GM21576 (cell line): Measurements from ENCODE around the gene CDKN2B-AS1.

Experiments
- ATAC-seq: cut with Tn5 transposase; IDR thresholded peaks from one replicate; pipeline ENCODE4 v1.9.1; 2021; ENCODE audit warnings: mild to moderate bottlenecking, moderate library complexity; ENCODE audit not compliant: unreplicated experiment

CDKN2B-AS1 gene

DNA sequence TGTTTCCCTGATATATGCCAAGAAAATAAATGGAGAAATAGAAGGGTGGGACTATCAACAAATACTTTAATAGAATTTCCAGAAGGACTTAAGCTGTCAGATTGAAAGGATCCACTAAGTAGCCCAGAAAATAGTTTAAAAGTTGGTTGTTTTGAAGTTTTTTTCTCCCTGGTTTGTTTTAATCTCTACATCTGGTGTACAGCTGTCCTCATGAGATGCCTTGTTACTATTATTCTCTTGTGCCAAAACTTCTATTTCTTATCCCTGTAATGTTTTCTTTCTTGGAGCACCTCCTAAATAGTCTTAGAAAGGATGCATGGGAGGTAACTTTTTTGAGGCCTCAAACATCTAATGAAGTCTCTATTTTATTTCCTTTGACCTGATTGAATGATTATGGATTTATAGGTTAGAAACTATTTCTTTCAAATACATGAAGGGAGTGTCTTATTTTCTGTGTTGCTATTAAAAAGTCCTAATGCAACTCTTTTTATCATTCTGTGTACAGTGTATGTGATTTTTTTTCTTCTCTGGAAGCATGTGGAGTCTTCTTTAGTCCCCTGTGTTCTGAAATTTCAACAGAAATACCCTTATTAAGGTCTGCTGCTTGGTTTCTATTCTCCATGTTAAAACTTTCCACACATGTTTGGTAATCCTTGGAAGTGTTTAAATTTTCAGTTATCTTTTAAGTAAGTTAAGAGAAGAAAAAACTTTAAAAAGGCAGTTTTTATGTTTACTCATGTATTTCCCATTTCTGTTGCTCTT, 154.5 kb downstream of the CDKN2B-AS1 start:
- no peak for ATAC-seq

DNA sequence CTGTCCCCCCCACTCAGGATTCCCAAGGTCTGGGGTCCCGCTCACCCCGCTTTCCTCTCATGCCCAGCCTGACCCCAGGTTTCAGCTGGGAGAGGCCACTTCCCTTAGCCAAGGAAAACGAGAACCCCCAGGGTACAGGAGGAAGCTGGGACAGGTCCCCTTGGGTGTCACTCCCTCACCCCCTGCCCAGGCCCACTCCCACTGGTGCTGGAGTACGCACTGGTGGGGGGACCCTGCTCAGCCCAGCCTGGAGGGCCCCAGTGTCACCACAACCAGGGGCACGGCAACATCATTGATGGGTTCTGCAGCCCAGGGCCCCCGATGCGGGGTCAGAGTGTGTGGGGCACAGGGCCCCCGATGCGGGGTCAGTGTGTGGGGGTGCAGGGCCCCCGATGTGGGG, 159.5 kb downstream of the CDKN2B-AS1 start:
- ATAC-seq: no peak

DNA sequence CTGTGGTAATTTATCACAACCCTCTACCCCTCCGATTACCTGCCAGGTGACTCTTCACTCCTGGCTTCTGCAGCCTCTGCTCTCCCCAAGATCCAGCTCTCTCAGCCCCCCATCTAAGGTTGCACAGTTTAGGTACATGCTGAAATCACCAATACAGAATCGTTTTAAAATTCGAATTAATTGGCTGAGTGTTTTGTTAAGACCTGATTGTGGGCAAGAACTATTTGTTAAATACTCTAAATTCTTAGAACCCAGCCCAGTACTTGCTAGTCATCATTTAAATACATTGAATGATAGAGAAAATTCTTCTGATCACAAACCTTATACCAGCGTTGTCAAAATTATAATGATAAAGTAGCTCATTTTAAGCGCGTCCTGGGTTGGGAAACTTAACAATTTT, 162.0 kb downstream of the CDKN2B-AS1 start:
- ATAC-seq: no peak

DNA sequence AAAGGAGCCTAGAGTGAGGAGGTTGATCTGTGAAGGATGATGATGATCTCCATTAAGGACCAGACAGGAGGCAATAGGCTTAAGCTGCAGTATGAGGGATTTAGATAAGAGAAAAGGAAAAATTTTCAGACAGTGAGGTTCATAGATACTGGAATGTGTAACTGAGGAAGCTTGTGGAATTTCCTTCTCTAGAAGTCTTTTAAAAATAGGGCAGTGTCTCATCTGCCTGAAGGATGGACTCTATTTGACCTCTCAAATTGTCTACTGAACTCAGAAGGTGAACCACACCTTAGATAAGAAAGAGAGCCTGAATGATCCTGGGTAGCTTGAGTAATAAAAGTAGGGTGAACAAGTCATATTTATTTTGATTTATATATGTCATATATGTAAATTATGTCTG, 162.7 kb downstream of the CDKN2B-AS1 start:
- no peak for ATAC-seq

DNA sequence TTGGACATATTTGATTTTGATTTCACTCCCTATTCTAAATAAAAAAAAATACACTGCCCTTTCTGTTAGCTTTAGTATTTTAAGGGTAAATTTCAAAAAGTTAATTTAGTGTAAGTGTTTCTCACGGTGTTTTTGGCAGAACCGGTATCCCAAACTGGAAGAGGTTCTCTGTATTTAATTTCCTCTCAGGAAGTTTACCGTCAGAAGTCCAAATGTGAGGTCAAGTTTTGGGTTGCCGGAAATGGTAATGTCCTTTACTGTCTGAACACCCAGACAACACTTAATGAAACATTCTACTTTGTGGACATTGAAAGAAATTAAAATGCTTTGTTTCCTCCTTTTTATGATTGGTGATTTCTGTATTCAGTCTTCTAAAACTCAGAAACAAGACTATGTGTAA, 163.2 kb downstream of the CDKN2B-AS1 start:
- no peak for ATAC-seq

DNA sequence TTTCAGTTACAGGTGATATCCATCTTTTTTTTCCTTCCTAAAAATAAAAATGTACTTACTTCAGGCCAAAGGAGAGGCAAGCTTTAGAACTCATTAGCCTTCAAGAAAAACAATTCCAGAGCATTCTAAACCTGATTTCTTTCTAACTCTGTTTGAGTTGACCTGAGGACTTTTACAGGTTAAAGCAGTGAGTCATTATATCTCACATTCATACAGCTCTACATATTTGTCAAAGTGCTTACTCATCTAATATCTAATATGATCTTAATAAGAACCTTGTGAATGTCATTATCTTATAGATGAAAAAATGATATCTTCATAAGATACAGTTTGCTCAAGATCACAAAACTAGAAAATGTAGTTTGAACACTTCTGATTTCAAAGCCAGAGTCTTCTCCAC, 163.7 kb downstream of the CDKN2B-AS1 start:
- ATAC-seq: no peak

DNA sequence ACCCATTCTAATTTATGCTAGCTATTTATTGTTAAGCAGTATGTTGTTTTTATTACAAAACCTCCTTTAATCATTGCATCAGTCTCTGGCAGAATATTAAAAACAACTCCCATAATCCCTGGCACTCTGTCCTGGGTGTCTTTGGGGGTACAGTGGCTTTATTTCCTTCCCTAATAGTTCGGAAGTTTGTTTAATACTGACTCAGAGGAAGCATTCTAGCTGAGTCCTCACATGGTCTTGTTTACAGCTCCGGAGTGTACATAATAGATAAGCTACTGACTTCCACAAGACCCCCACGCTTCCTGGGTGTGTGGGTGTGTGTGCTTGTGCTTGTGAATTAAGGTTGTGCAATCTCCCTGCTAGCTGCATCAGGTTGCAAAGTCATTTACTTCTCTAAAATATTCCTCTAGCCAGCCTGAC, 164.3 kb downstream of the CDKN2B-AS1 start:
- no peak for ATAC-seq

DNA sequence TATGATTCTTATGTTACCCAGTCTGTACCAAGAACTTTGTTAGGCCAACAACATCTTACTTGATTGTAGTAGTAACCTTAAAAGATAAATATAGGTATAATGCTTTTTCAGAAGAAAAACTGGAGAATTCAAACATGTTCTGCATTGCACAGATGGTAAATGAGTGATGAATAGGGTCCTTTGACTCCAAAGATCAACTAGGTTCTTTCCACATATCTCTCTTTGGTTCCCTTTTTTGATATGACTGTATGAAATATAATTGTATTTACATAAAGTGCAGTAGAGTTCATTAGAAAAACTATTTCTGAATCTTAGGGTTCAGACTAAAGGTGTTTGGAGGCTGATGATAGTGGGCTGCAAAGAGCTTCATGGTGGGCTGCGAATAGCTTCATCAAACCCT, 165.0 kb downstream of the CDKN2B-AS1 start:
- ATAC-seq: no peak

DNA sequence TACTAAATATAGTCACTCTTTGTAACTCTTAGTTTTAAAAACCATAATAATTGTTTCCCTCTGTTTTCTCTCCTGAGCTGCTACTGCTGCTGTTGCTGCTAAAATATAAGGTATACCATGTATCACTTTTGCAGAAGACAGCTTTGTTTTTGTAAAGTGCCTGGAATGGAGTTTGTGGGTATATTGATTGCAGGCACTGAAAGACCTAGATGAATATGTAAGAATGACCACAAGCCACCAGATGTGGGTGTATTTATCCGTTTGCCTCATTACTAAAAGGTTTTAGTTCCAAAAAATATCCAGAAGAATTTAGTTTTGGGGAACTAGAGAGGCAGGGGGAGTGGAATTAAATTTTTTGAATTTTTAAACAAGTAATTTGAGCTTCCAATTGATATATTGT, 165.6 kb downstream of the CDKN2B-AS1 start:
- ATAC-seq: no peak

DNA sequence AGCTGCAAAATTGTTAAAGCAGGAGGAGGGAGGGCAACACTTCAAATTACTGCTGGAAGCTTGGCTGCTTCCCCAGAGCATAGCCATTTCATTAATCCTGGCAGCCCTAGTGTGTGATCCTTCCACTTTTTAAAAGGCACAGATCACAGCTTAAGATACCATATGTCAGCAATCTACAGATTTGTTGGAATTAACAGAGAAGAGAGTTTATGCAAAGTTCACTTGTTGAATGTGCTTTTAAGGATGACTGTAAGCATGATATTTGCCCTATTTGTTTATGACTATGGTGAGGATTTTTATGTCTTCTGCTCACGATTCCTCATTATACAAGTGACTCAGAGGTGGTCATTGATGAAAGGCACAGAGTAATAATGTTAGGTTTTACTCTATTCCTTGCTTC, 170.6 kb downstream of the CDKN2B-AS1 start:
- no peak for ATAC-seq

DNA sequence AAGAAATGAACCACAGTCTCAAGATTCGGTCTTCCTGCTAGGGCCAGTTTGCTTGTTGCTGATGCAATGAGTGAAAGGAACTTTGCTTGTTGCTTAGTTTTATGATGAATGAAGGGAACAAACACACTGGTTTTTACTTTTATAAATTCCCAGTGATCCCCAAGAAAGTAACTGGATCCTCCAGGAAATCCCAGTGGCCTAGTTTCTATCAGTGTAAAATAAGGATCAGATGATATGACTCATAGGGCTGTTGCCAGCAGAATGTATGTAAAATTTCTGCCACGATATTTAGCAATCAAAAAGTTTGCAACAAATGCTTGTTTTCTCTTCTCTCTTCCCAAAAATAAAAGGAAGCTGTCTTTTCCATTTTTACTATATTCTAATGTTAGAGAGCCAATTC, 174.7 kb downstream of the CDKN2B-AS1 start:
- no peak for ATAC-seq

DNA sequence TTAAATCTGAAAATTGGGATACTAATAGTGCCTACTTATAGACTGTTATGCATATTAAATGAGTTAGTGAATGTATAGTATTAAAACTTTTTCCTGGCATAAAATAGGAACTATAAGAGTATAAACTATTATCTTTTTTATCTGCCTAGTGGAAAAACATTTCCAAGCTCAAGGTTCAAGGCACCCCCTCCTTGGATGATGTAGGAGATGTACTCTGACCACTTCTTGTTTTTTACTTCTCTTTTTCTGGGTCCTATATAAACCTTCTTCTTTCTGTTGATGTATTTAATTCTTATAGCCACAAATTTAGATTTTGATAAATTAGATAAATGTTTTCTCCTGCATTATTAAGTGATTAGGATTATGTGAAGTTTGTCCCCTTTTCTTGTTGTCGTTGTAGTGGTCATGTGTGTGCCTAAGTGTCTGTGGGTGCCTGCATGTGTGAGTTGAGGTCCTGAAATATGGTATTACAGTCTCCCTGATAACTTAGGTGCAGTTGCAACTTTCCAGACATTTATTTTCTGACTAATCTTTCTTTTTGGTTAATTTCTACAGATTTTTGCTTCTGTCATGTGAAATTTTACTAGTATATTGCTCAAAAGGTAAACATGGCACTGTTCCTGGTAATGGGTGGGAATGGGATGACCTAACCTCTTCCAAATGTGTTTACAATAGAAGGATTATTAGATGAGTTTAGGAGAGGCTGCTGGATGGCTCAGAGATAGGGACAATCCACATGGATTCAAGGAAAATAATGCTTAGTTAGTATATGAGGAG, 175.3 kb downstream of the CDKN2B-AS1 start:
- no peak for ATAC-seq
